SIG-M5 (cell line): ENCODE results near the gene MAFG.

Experiments
- DNase-seq: peaks from one replicate; lab custom pipeline; 2025; lab: John Stamatoyannopoulos, UW

The MAFG gene

GRCh38 chr17:81909966-81910839 is 17.3 kb downstream of the MAFG start:
- DNase-seq = no peak

- no peak for DNase-seq
These were observed 18.3 kb downstream of the MAFG start for GRCh38 chr17:81909231-81909630.

GRCh38 chr17:81908793-81909192 is 18.7 kb downstream of the MAFG start:
- no peak for DNase-seq

GRCh38 chr17:81907219-81908145 is 20.1 kb downstream of the MAFG start:
- DNase-seq = no peak

- no peak for DNase-seq
These were observed 20.9 kb downstream of the MAFG start for GRCh38 chr17:81906476-81907218.

GRCh38 chr17:81905993-81906392 is 21.5 kb downstream of the MAFG start:
- DNase-seq = no peak

- no peak for DNase-seq
These were observed 22.1 kb downstream of the MAFG start for GRCh38 chr17:81905424-81905875.

- no peak for DNase-seq
These were observed 22.7 kb downstream of the MAFG start for GRCh38 chr17:81904600-81905423.

- DNase-seq = no peak
These were observed 23.5 kb downstream of the MAFG start for GRCh38 chr17:81903896-81904599.

- DNase-seq = no peak
These were observed 24.1 kb downstream of the MAFG start for GRCh38 chr17:81903415-81903831.

GRCh38 chr17:81902653-81903414 is 24.7 kb downstream of the MAFG start:
- no peak for DNase-seq

- no peak for DNase-seq
These were observed 25.4 kb downstream of the MAFG start, which contains the start of gene NPB for GRCh38 chr17:81902023-81902652. NPB (plus strand) TSS chr17:81902238; CDS start chr17:81902278, 40 bp downstream.

- DNase-seq = no peak
These were observed 26.1 kb downstream of the MAFG start for GRCh38 chr17:81901167-81902022.

- no peak for DNase-seq
These were observed 27.2 kb downstream of the MAFG start for GRCh38 chr17:81900181-81900820.

GRCh38 chr17:81899514-81900166 is 27.9 kb downstream of the MAFG start:
- DNase-seq = no peak

- DNase-seq = no peak
These were observed 28.6 kb downstream of the MAFG start for GRCh38 chr17:81898885-81899284.
